ENCODE measurements around the gene WBP1L. TPM values are rescaled to one million over a fixed set of nuclear protein-coding genes. Genes with fewer than 3 reads are reported as not detected.
"Not testable (repeated sequence)": the region's sequence is repeated elsewhere in the genome, so short reads cannot be mapped to it uniquely, and the experiment has no call there.

The WBP1L gene
- total and polyA plus RNA-seq, 2 experiments from 2014 or later = 7.0 to 55.7 TPM

DNA sequence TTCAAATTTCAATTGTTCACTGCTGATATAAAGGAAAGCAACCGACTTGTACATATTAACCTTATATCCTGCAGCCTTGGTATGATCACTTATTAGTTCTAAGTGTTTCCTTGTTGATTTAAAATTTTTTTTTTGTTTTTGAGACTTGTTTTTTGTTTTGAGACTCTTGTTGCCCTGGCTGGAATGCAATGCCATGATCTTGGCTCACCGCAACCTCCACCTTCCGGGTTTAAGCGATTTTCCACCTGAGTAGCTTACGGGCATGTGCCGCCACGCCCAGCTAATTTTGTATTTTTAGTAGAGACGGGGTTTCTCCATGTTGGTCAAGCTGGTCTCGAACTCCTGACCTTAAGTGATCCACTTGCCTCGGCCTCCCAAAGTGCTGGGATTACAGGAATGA is 48.3 kb upstream of the WBP1L start:
- not testable (repeated sequence) for H3K36me3 ChIP-seq (ENCODE audit: insufficient read depth); H3K4me3 Mint-ChIP-seq; DNase-seq (ENCODE audit: low spot score); H4K20me1 ChIP-seq (replicated peaks; ENCODE audit: insufficient read depth); H3K27ac ChIP-seq (ENCODE audit: low read depth); H3K9me2 ChIP-seq (ENCODE audit: insufficient read depth); H3K79me2 ChIP-seq (replicated peaks; ENCODE audit: insufficient read depth); H2AFZ ChIP-seq; H3K9me3 Mint-ChIP-seq; H3K4me1 Mint-ChIP-seq; H3K27me3 ChIP-seq (ENCODE audit: insufficient read depth); H3K4me2 ChIP-seq; H3K27ac Mint-ChIP-seq; H3K4me1 ChIP-seq (ENCODE audit: insufficient read depth); H3K4me3 ChIP-seq; H3F3A ChIP-seq (replicated peaks; ENCODE audit: low read depth); ATAC-seq; H3K27me3 Mint-ChIP-seq (ENCODE audit: insufficient read depth, low read depth, poor library complexity)
- H3K36me3 Mint-ChIP-seq (ENCODE audit: low read depth) = peaks cover 30% of the 10 kb centered on the region

- no peaks in the 10 kb centered on the region for H3K9me2 ChIP-seq (ENCODE audit: insufficient read depth)
- no peak overlapping the region for H3K27ac Mint-ChIP-seq
- no peaks in the 10 kb centered on the region for H3K4me1 ChIP-seq (ENCODE audit: insufficient read depth)
- H3K4me3 Mint-ChIP-seq = no peak overlapping the region
- H3K36me3 Mint-ChIP-seq (ENCODE audit: low read depth) = peaks cover 30% of the 10 kb centered on the region
- DNase-seq (ENCODE audit: low spot score) = no peak
- no peak overlapping the region for H3K27ac ChIP-seq (ENCODE audit: low read depth)
- 0 out of 2 replicates have a peak, but pooled peaks cover 2% of the 10 kb centered on the region for H3F3A ChIP-seq (replicated peaks; ENCODE audit: low read depth)
- no peak for ATAC-seq
- H3K27me3 ChIP-seq (ENCODE audit: insufficient read depth) = no peaks in the 10 kb centered on the region
- no peaks in the 10 kb centered on the region; the same call in 2 of the 3 replicates for H3K4me1 Mint-ChIP-seq
- H3K9me3 Mint-ChIP-seq = no peaks in the 10 kb centered on the region
- peaks cover 5% of the 10 kb centered on the region for H3K27me3 Mint-ChIP-seq (ENCODE audit: insufficient read depth, low read depth, poor library complexity)
- no peaks in the 10 kb centered on the region; the same call in 1 of the 2 replicates for H4K20me1 ChIP-seq (replicated peaks; ENCODE audit: insufficient read depth)
- H3K4me2 ChIP-seq = no peak overlapping the region
- H3K36me3 ChIP-seq (ENCODE audit: insufficient read depth) = peaks cover 7% of the 10 kb centered on the region; the same call in 1 of the 2 replicates
- H3K4me3 ChIP-seq = no peak overlapping the region
- no peak overlapping the region for H2AFZ ChIP-seq
- no peaks in the 10 kb centered on the region for H3K79me2 ChIP-seq (replicated peaks; ENCODE audit: insufficient read depth)
- TF ChIP-seq STAT1 (IDR thresholded peaks at IDR 0.05; ENCODE audit: unreplicated experiment) = no peak
- no peak for TF ChIP-seq ZNF114 (CRISPR knock-in tag; IDR thresholded peaks at IDR 0.05)
- no peak for TF ChIP-seq ZNF462 (CRISPR knock-in tag; IDR thresholded peaks at IDR 0.05)
- no peak for TF ChIP-seq EZH2 (IDR thresholded peaks at IDR 0.05; ENCODE audit: low read depth, unreplicated experiment)
- no peak for TF ChIP-seq NANOG (IDR thresholded peaks at IDR 0.05; ENCODE audit: borderline replicate concordance)
- TF ChIP-seq ETS1 (IDR thresholded peaks at IDR 0.05) = no peak
- TF ChIP-seq EZH2phosphoT487 (IDR thresholded peaks at IDR 0.05; ENCODE audit: unreplicated experiment) = no peak
- TF ChIP-seq ZNF331 (CRISPR knock-in tag; IDR thresholded peaks at IDR 0.05; ENCODE audit: low read depth) = no peak
- no peak for TF ChIP-seq REST (IDR thresholded peaks at IDR 0.05; ENCODE audit: unreplicated experiment)
- no peak for TF ChIP-seq CTCF (conservative IDR thresholded peaks at IDR 0.05; ENCODE audit: low read depth in 2 of 2)
Measured at GRCh38 chr10:102696736-102697135, 47.0 kb upstream of the WBP1L start.
